HL-60 (cell line): ENCODE data around the gene MCF2L2.
A peak's percentile ranks its signal among the peaks of the same experiment; 100 is the strongest.

ENCODE experiments used
- DNase-seq, 2 experiments: peaks; one replicate each; pipeline ENCODE4 v3.0.0-alpha.2; 2010 to 2020; ENCODE audit warnings: low read depth in 1 of 2, low spot score in 1 of 2
- H3K27ac ChIP-seq: fragments of 250-450 bp; sonication (Bioruptor Pico); replicated peaks from 2 replicates; pipeline ENCODE4 v1.5.1; 2020; ENCODE audit warnings: mild to moderate bottlenecking, moderate library complexity
- H3K27me3 ChIP-seq: fragments of 250-450 bp; sonication (Bioruptor Pico); 2 replicates; pipeline ENCODE4 v1.5.1; 2021; ENCODE audit warnings: mild to moderate bottlenecking, moderate library complexity; ENCODE audit not compliant: insufficient read depth, poor library complexity, severe bottlenecking
- H3K4me3 ChIP-seq: replicated peaks from 2 replicates; pipeline ENCODE4 v1.5.1; 2011; ENCODE audit warnings: mild to moderate bottlenecking, control low read depth, low read length; ENCODE audit not compliant: insufficient read depth
- CTCF ChIP-seq: IDR thresholded peaks from one replicate; pipeline ENCODE4 v1.5.1; 2011; ENCODE audit warnings: low read length, control low read depth, inconsistent platforms; ENCODE audit not compliant: insufficient read depth
- GABPA ChIP-seq: IDR thresholded peaks from 2 replicates; pipeline ENCODE4 v1.6.1; 2012; ENCODE audit warnings: low read depth
- POLR2AphosphoS5 ChIP-seq: IDR thresholded peaks from 2 replicates; pipeline ENCODE4 v1.6.1; 2012; ENCODE audit warnings: low read depth
- REST ChIP-seq: IDR thresholded peaks from 2 replicates; pipeline ENCODE4 v1.6.1; 2012; ENCODE audit warnings: low read depth; ENCODE audit not compliant: insufficient replicate concordance
- SPI1 ChIP-seq: IDR thresholded peaks from 2 replicates; pipeline ENCODE4 v1.6.1; 2012; ENCODE audit warnings: low read depth, mild to moderate bottlenecking, borderline replicate concordance

MCF2L2 gene

GRCh38 chr3:183449391-183449790 lies 21.0 kb upstream of the MCF2L2 start:
- TF ChIP-seq SPI1 (no peak), POLR2AphosphoS5 (no peak)
- no peaks in the 10 kb centered on the region for H3K27me3 ChIP-seq
- no peak overlapping the region for H3K27ac ChIP-seq
- no peak for DNase-seq
- no peak overlapping the region for H3K4me3 ChIP-seq

- Histone ChIP-seq H3K4me3 (peak overlapping the region; percentile 85; the same call in 1 of the 2 replicates), H3K27me3 (no peaks in the 10 kb centered on the region), H3K27ac (no peak overlapping the region)
- no peak for DNase-seq
- TF ChIP-seq CTCF = no peak
- no peak for TF ChIP-seq SPI1
- TF ChIP-seq GABPA = no peak
- TF ChIP-seq REST = no peak
- no peak for TF ChIP-seq POLR2AphosphoS5
These were observed 20.1 kb upstream of the MCF2L2 start for GRCh38 chr3:183448369-183449128.

GRCh38 chr3:183447206-183448001 lies 19.0 kb upstream of the MCF2L2 start:
- peak overlapping the region; percentile 85 for H3K4me3 ChIP-seq
- peak; percentile 74 to 94 for DNase-seq
- H3K27ac ChIP-seq = peak overlapping the region; percentile 64
- H3K27me3 ChIP-seq = no peaks in the 10 kb centered on the region
- no peak for TF ChIP-seq SPI1
- TF ChIP-seq POLR2AphosphoS5 = peak; percentile 80

GRCh38 chr3:183446838-183447205 lies 18.4 kb upstream of the MCF2L2 start:
- DNase-seq = no peak
- Histone ChIP-seq H3K27me3 (no peaks in the 10 kb centered on the region), H3K4me3 (peak overlapping the region; percentile 85), H3K27ac (peak overlapping the region; percentile 64; the same call in 1 of the 2 replicates)
- TF ChIP-seq POLR2AphosphoS5 (no peak), REST (no peak), GABPA (no peak), CTCF (no peak)
